ENCODE results near the gene POP7. TPM values are rescaled to one million over a fixed set of nuclear protein-coding genes. Genes with fewer than 3 reads are reported as not detected.

POP7 gene
- total RNA-seq, 1 donor from 2014 or later = 27.7 TPM

DNA sequence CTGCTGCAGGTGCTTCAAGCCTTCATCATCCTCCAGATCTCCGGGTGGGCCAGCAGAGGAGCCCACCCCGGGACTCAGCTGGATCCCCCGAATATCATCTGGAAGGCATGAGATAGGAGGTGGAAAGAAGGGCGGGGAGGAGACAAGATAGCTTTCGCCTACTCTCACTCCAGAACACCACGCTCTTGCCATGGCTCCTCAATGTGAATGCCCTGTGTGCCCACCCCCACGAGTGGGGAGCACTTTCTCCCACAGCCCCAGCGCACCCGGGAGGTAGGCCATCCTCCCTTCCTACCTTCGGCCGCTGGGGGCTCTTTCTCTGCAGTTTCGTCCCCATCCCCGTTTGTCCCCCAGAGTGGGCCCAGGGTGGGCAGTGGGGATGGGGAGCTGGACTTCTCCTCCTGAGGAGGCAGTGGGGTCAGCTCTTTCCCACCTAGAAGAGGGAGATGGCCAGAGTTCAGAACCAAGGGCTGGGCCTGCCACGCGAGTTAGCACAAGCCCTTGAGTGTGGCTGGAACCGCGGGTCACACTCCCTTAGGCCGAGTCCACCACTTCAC lies 20.8 kb upstream of the POP7 start:
- Histone ChIP-seq H3K4me1 (ENCODE audit: control insufficient read depth in 3 of 3, insufficient read depth in 3 of 3, low read length in 3 of 3) (peaks cover 9 to 18% (median 16%) of the 10 kb centered on the region in 3 donors), H3K4me3 (ENCODE audit: low read length in 3 of 3) (no peak overlapping the region), H3K27ac (ENCODE audit: low read depth, low read length) (no peak overlapping the region), H3K36me3 (ENCODE audit: control insufficient read depth in 3 of 3, insufficient read depth in 3 of 3, low read length in 3 of 3) (peaks cover 59 to 73% (median 70%) of the 10 kb centered on the region in 3 donors), H3K27me3 (ENCODE audit: control insufficient read depth in 3 of 3, insufficient read depth in 3 of 3, low read length in 3 of 3) (no peaks in the 10 kb centered on the region), H3K9me3 (ENCODE audit: control insufficient read depth in 3 of 3, low read length in 3 of 3) (no peaks in the 10 kb centered on the region), H3K9ac (ENCODE audit: low read depth in 1 of 3, low read length in 3 of 3) (no peak overlapping the region)

DNA sequence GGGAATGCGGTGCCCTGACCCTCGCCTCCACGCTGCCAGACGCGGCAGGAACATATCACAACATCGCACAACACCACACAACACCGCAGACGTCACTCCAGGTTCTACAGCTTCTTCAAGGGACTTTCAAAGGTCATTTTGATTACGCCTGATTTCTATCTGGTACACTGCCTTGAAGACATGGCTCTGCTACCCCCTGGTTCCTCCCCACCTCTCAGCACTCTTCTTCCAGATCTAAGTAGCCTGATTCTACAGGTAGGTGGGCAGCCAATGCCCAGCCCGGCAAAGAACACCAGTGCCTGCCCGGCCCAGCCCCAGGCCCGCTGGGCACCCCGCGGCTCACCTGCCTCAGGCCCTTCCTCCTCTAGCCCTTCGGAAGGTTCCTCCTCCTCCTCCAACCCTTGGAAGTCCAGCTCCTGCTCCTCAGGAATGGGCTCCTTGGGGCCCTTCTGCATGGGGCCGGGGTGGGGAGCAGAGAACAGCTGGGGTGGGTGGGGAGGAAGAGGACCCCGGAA lies 20.2 kb upstream of the POP7 start:
- peaks cover 59 to 74% (median 70%) of the 10 kb centered on the region in 3 donors for H3K36me3 ChIP-seq (ENCODE audit: control insufficient read depth in 3 of 3, insufficient read depth in 3 of 3, low read length in 3 of 3)
- H3K9me3 ChIP-seq (ENCODE audit: control insufficient read depth in 3 of 3, low read length in 3 of 3) = no peaks in the 10 kb centered on the region
- no peak overlapping the region for H3K4me3 ChIP-seq (ENCODE audit: low read length in 3 of 3)
- H3K9ac ChIP-seq (ENCODE audit: low read depth in 1 of 3, low read length in 3 of 3) = no peak overlapping the region
- H3K4me1 ChIP-seq (ENCODE audit: control insufficient read depth in 3 of 3, insufficient read depth in 3 of 3, low read length in 3 of 3) = peaks cover 13 to 22% (median 21%) of the 10 kb centered on the region in 3 donors
- no peak overlapping the region for H3K27ac ChIP-seq (ENCODE audit: low read depth, low read length)
- H3K27me3 ChIP-seq (ENCODE audit: control insufficient read depth in 3 of 3, insufficient read depth in 3 of 3, low read length in 3 of 3) = no peaks in the 10 kb centered on the region

DNA sequence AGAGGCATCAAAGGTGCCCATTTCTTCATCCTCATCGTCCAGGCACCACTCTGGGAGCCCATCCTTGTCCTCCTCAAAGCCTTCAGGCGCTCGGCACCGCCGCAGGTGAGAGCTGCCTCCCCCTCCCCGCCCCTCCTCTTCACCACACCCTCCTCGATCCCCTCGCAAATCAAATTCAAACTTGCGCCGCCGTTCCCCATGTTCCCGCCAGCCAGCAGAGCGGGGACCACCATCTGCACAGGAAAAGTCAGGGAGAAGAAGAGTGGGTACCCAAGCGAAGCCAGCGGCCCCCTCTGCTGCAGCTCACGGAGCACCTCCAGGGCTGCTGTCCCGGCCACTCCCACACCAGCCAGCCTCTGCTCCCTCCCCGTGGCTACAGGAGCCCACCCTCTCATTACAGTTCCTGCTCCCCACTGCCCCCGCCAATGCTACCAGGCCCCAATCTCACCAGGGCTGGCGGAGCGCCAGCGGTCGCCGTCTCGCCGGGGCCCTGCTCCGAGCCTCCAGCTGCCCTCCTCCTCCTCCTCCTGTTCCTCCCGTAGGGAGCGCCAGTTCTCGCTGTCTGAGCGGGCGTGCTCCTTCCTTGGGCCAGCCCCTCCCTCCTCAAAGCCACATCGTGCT lies 19.6 kb upstream of the POP7 start:
- H3K4me1 ChIP-seq (ENCODE audit: control insufficient read depth in 3 of 3, insufficient read depth in 3 of 3, low read length in 3 of 3) = peaks cover 19 to 27% (median 27%) of the 10 kb centered on the region in 3 donors
- no peaks in the 10 kb centered on the region for H3K27me3 ChIP-seq (ENCODE audit: control insufficient read depth in 3 of 3, insufficient read depth in 3 of 3, low read length in 3 of 3)
- H3K27ac ChIP-seq (ENCODE audit: low read depth, low read length) = no peak overlapping the region
- no peak overlapping the region for H3K4me3 ChIP-seq (ENCODE audit: low read length in 3 of 3)
- no peaks in the 10 kb centered on the region for H3K9me3 ChIP-seq (ENCODE audit: control insufficient read depth in 3 of 3, low read length in 3 of 3)
- peaks cover 59 to 74% (median 71%) of the 10 kb centered on the region in 3 donors for H3K36me3 ChIP-seq (ENCODE audit: control insufficient read depth in 3 of 3, insufficient read depth in 3 of 3, low read length in 3 of 3)
- no peak overlapping the region for H3K9ac ChIP-seq (ENCODE audit: low read depth in 1 of 3, low read length in 3 of 3)

DNA sequence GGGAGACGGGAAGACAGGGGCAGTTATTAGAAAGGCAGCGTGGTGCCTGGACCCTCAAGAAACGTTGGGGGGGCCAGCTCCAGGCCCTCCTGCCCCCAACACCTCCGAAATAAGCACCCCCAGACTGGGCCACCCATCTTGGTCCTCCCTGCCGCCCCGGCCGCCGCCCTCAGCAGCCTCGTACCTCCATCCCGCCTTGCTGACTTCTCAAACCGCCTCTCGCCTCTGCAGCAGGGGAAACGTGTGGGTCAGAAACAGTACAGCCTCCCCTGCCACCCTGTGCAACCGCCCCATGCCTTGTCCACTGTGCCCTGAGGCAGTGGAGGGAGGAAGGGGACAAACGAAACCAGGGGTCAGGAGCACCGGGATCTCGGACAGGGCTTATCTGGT lies 19.1 kb upstream of the POP7 start:
- Histone ChIP-seq H3K27ac (ENCODE audit: low read depth, low read length) (no peak overlapping the region), H3K9me3 (ENCODE audit: control insufficient read depth in 3 of 3, low read length in 3 of 3) (no peaks in the 10 kb centered on the region), H3K9ac (ENCODE audit: low read depth in 1 of 3, low read length in 3 of 3) (no peak overlapping the region), H3K27me3 (ENCODE audit: control insufficient read depth in 3 of 3, insufficient read depth in 3 of 3, low read length in 3 of 3) (no peaks in the 10 kb centered on the region), H3K4me1 (ENCODE audit: control insufficient read depth in 3 of 3, insufficient read depth in 3 of 3, low read length in 3 of 3) (peaks cover 24 to 32% (median 32%) of the 10 kb centered on the region in 3 donors), H3K4me3 (ENCODE audit: low read length in 3 of 3) (no peak overlapping the region), H3K36me3 (ENCODE audit: control insufficient read depth in 3 of 3, insufficient read depth in 3 of 3, low read length in 3 of 3) (peaks cover 54 to 69% (median 66%) of the 10 kb centered on the region in 3 donors)

DNA sequence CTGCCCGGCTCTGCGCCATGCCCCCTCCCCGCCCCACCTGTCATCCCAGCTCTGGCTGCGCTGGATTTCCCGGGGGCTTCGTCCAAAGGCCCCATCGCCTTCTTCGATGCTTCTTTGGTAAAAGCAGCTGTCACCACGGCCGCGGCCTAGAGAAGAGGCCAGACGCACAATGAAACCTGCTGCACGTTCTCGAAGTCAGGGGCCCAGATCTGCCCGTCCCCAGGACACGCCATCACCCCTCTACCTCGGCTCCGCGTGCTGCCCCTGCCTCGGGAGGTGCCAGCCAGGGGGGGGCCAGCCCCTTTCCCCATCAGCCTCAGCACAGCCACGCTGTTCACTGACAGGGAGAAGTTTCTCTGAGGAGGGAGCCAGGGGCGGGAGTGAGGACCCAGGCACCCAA lies 18.7 kb upstream of the POP7 start:
- H3K4me3 ChIP-seq (ENCODE audit: low read length in 3 of 3) = no peak overlapping the region
- peaks cover 51 to 66% (median 61%) of the 10 kb centered on the region in 3 donors for H3K36me3 ChIP-seq (ENCODE audit: control insufficient read depth in 3 of 3, insufficient read depth in 3 of 3, low read length in 3 of 3)
- H3K4me1 ChIP-seq (ENCODE audit: control insufficient read depth in 3 of 3, insufficient read depth in 3 of 3, low read length in 3 of 3) = peaks cover 28 to 37% (median 37%) of the 10 kb centered on the region in 3 donors
- no peak overlapping the region for H3K9ac ChIP-seq (ENCODE audit: low read depth in 1 of 3, low read length in 3 of 3)
- no peak overlapping the region for H3K27ac ChIP-seq (ENCODE audit: low read depth, low read length)
- H3K27me3 ChIP-seq (ENCODE audit: control insufficient read depth in 3 of 3, insufficient read depth in 3 of 3, low read length in 3 of 3) = no peaks in the 10 kb centered on the region
- no peaks in the 10 kb centered on the region for H3K9me3 ChIP-seq (ENCODE audit: control insufficient read depth in 3 of 3, low read length in 3 of 3)

DNA sequence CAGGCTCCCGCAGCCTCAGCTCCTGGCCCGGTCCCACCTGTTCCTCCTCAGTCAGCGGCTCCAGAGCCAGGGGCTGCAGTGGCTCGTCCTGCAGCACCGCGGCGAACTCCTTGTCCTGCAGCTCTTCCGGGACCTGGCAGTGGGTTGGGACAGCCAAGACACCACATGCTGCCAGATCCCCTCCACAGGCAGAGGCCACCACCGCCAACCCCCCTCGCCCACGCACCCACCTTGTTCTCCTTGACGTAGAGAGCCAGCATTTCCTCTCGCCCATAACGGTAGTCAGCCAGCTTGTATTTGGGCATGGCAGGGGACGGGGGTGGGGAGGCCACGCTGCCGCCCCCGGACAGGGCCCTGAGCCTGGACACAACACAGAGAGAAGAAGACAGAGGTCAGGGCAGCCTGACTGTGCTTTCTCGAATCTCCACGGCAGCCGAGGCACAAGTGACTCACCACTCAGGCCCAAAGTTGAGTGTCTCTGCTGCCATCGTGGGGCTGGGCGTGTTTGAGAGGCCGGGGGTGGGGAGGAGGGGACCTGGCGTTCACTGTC lies 18.1 kb upstream of the POP7 start:
- H3K4me1 ChIP-seq (ENCODE audit: control insufficient read depth in 3 of 3, insufficient read depth in 3 of 3, low read length in 3 of 3) = peaks cover 34 to 42% (median 42%) of the 10 kb centered on the region in 3 donors
- H3K27ac ChIP-seq (ENCODE audit: low read depth, low read length) = no peak overlapping the region
- no peak overlapping the region for H3K4me3 ChIP-seq (ENCODE audit: low read length in 3 of 3)
- peaks cover 48 to 61% (median 59%) of the 10 kb centered on the region in 3 donors for H3K36me3 ChIP-seq (ENCODE audit: control insufficient read depth in 3 of 3, insufficient read depth in 3 of 3, low read length in 3 of 3)
- H3K9me3 ChIP-seq (ENCODE audit: control insufficient read depth in 3 of 3, low read length in 3 of 3) = no peaks in the 10 kb centered on the region
- peak overlapping the region in 1 of 3 donors; percentile 33 for H3K9ac ChIP-seq (ENCODE audit: low read depth in 1 of 3, low read length in 3 of 3)
- no peaks in the 10 kb centered on the region for H3K27me3 ChIP-seq (ENCODE audit: control insufficient read depth in 3 of 3, insufficient read depth in 3 of 3, low read length in 3 of 3)

DNA sequence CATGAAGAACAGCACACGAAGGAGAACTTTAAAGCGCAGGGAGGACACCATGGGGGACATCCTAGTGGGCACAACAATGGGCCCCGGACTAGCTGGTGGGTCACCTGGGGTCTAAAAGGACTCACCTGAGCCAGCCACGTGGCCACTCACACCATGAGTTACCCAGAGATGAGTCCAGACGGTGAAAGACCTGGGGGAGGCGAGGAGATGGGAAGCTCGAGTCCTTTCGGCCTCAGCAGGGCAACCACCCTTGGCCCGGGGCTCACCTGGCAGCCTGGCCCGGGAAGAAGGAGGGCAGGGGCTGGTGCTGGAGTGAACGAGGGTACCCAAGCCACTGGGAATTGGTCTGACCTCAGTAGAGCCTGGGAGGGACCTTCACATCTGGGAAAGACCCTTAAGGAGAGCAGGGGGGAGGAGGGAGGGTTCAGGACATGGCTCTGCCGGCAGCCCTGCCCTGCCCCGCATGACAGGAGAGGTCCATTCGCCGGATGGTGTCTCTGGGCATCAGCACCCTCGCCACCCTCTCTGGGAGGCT lies 17.5 kb upstream of the POP7 start:
- H3K27me3 ChIP-seq (ENCODE audit: control insufficient read depth in 3 of 3, insufficient read depth in 3 of 3, low read length in 3 of 3) = no peaks in the 10 kb centered on the region
- H3K27ac ChIP-seq (ENCODE audit: low read depth, low read length) = no peak overlapping the region
- no peaks in the 10 kb centered on the region for H3K9me3 ChIP-seq (ENCODE audit: control insufficient read depth in 3 of 3, low read length in 3 of 3)
- H3K4me3 ChIP-seq (ENCODE audit: low read length in 3 of 3) = no peak overlapping the region
- peaks cover 38 to 47% (median 44%) of the 10 kb centered on the region in 3 donors for H3K4me1 ChIP-seq (ENCODE audit: control insufficient read depth in 3 of 3, insufficient read depth in 3 of 3, low read length in 3 of 3)
- H3K36me3 ChIP-seq (ENCODE audit: control insufficient read depth in 3 of 3, insufficient read depth in 3 of 3, low read length in 3 of 3) = peaks cover 43 to 58% (median 53%) of the 10 kb centered on the region in 3 donors
- peak overlapping the region in 1 of 3 donors; percentile 57 for H3K9ac ChIP-seq (ENCODE audit: low read depth in 1 of 3, low read length in 3 of 3)

DNA sequence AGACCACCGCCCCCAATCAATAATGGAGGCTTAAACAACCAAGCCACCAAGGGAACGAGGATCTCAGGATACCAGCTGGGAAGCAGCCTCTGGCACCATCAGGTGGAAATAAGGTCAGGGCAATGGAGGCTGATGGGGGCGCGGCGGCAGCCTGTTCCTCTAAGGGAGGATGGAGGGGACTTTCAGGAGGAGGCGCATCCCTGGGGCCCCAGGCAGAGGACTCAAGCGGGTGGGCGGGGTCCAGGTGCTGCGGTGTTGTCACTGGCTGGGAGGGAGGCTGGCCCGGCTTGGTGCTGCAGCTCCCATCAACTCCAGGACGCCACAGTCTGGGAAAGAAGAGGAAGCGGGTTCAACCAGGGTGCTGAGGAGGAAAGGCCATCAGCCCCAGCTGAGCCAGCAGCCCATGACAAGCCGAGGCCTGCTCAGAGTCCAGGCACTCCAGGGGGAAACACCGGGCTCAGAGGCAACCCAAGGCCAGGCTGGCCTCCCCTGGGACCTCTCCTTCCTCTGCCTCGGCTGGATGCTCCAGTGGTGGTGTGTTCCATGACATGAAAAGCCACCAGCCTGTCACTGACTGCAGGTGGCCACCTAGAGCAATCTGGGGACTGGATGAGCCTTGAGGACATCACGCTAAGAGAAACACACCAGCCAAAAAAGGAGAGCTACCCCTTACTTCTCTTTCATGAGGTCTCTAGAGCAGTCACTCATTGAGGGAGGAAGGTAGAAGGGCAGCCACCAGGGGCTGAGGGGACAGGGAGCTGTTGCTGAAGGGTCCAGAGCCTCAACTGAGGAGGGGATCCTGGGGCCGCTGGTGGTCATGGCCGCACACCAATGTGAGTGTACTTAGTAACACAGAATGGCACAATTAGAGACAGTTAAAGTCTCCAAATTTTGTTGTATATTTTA lies 16.4 kb upstream of the POP7 start:
- Histone ChIP-seq H3K9me3 (ENCODE audit: control insufficient read depth in 3 of 3, low read length in 3 of 3) (no peaks in the 10 kb centered on the region), H3K36me3 (ENCODE audit: control insufficient read depth in 3 of 3, insufficient read depth in 3 of 3, low read length in 3 of 3) (peaks cover 32 to 51% (median 44%) of the 10 kb centered on the region in 3 donors), H3K27ac (ENCODE audit: low read depth, low read length) (no peak overlapping the region), H3K4me1 (ENCODE audit: control insufficient read depth in 3 of 3, insufficient read depth in 3 of 3, low read length in 3 of 3) (peaks cover 38 to 47% (median 44%) of the 10 kb centered on the region in 3 donors), H3K9ac (ENCODE audit: low read depth in 1 of 3, low read length in 3 of 3) (peak overlapping the region in 2 of 3 donors; percentile 42 to 57), H3K27me3 (ENCODE audit: control insufficient read depth in 3 of 3, insufficient read depth in 3 of 3, low read length in 3 of 3) (no peaks in the 10 kb centered on the region), H3K4me3 (ENCODE audit: low read length in 3 of 3) (no peak overlapping the region)

All from skeletal muscle tissue (tissue), 4 donors.